ENCODE data around the gene CHCHD6. TPM values are rescaled to one million over a fixed set of nuclear protein-coding genes. Genes with fewer than 3 reads are reported as not detected.

CHCHD6 gene
- total and polyA plus RNA-seq, 2 donors (not counting 3 experiments of a cell fraction or from before 2014, with no cell fraction given), result 8.4 to 10.1 TPM

- no peak overlapping the region for H3K4me2 ChIP-seq (ENCODE audit: insufficient read depth, low read length)
These were observed 10.1 kb upstream of the CHCHD6 start for GRCh38 chr3:126693921-126694320.

GRCh38 chr3:126696701-126697267, 7.3 kb upstream of the CHCHD6 start:
- H3K27me3 ChIP-seq (ENCODE audit: control insufficient read depth in 2 of 2, insufficient read depth in 2 of 2, low read length in 2 of 2), result peaks cover 17 to 30% of the 10 kb centered on the region in 2 experiments
- no peaks in the 10 kb centered on the region for H3K79me2 ChIP-seq (ENCODE audit: control insufficient read depth, insufficient read depth, low read length)
- no peaks in the 10 kb centered on the region for H3K4me1 ChIP-seq (ENCODE audit: control insufficient read depth, extremely low read depth, insufficient read depth, low read length)
- H3K9me3 ChIP-seq (replicated peaks; ENCODE audit: control insufficient read depth, insufficient read depth, low read length), result no peaks in the 10 kb centered on the region
- dilution Hi-C loops (cut with MboI; ENCODE audit: extremely low pct_ligation_motif_present, low sequenced_read_pairs), result no loop called here
- H3K36me3 ChIP-seq (ENCODE audit: control insufficient read depth in 2 of 2, extremely low read depth in 1 of 2, insufficient read depth in 2 of 2, low read length in 2 of 2), result no peaks in the 10 kb centered on the region
- no peak overlapping the region for H3K27ac ChIP-seq (ENCODE audit: insufficient read depth, low read depth, low read length)
- ChIA-PET CTCF (interaction anchor here (1.1 kb wide), 1 partner anchor 22 kb away, joined by 4 read pairs; no protein-coding TSS in a partner anchor), POLR2A (no interaction called here)
- no TSS peak for BruUV-seq (replicated peaks)
- no peak for DNase-seq (ENCODE audit: low read depth, low spot score)
- intact Hi-C loops (cut with micrococcal nuclease), result no loop called here
- H3K9me1 ChIP-seq (replicated peaks; ENCODE audit: control insufficient read depth, extremely low read depth, insufficient read depth, low read length), result no peaks in the 10 kb centered on the region
- H3K4me3 ChIP-seq (replicated peaks in 1 of 3; ENCODE audit: insufficient read depth in 1 of 3, low read depth in 1 of 3, low read length in 3 of 3), result no peak overlapping the region
- no peak overlapping the region for H2AFZ ChIP-seq (ENCODE audit: low read depth, low read length)
- no peak for TF ChIP-seq JUN (IDR thresholded peaks at IDR 0.05; ENCODE audit: borderline replicate concordance, insufficient read depth, insufficient read length, low read depth)
- no peak for TF ChIP-seq FOS (IDR thresholded peaks at IDR 0.05; ENCODE audit: borderline replicate concordance, insufficient read depth, low read length)
- no peak for TF ChIP-seq EZH2 (IDR thresholded peaks at IDR 0.05; ENCODE audit: borderline replicate concordance, low read depth, low read length, severe bottlenecking)
- TF ChIP-seq MYC (IDR thresholded peaks at IDR 0.05; ENCODE audit: low read depth, low read length), result no peak
- no peak for TF ChIP-seq GATA2 (IDR thresholded peaks at IDR 0.05; ENCODE audit: insufficient read depth, insufficient read length, low read depth, low read length)
- TF ChIP-seq POLR2A (IDR thresholded peaks at IDR 0.05; ENCODE audit: low read depth, low read length), result no peak
- TF ChIP-seq CTCF (IDR thresholded peaks at IDR 0.05; ENCODE audit: extremely low read depth in 1 of 2, insufficient read depth in 1 of 2, low read depth in 1 of 2, low read length in 2 of 2), result no peak
- no peak overlapping the region for H3K4me2 ChIP-seq (ENCODE audit: insufficient read depth, low read length)
- FAIRE-seq, result no peak
- no peaks in the 10 kb centered on the region for H4K20me1 ChIP-seq (replicated peaks; ENCODE audit: control insufficient read depth, extremely low read depth, insufficient read depth, low read length)
- H3K9ac ChIP-seq (replicated peaks; ENCODE audit: extremely low read depth, insufficient read depth, low read length), result no peak overlapping the region

More at GRCh38 chr3:126693921-126694320, 10.1 kb upstream of the CHCHD6 start:
- no peaks in the 10 kb centered on the region for H4K20me1 ChIP-seq (replicated peaks; ENCODE audit: control insufficient read depth, extremely low read depth, insufficient read depth, low read length)
- H3K36me3 ChIP-seq (ENCODE audit: control insufficient read depth in 2 of 2, extremely low read depth in 1 of 2, insufficient read depth in 2 of 2, low read length in 2 of 2), result no peaks in the 10 kb centered on the region
- dilution Hi-C loops (cut with MboI; ENCODE audit: extremely low pct_ligation_motif_present, low sequenced_read_pairs) (no loop called here), intact Hi-C loops (cut with micrococcal nuclease) (no loop called here)
- H3K9ac ChIP-seq (replicated peaks; ENCODE audit: extremely low read depth, insufficient read depth, low read length), result no peak overlapping the region
- POLR2A ChIA-PET, result no interaction called here
- H3K4me1 ChIP-seq (ENCODE audit: control insufficient read depth, extremely low read depth, insufficient read depth, low read length), result no peaks in the 10 kb centered on the region
- TF ChIP-seq MAX (IDR thresholded peaks at IDR 0.05; ENCODE audit: insufficient read depth, insufficient read length), result no peak
- TF ChIP-seq GATA2 (IDR thresholded peaks at IDR 0.05; ENCODE audit: insufficient read depth, insufficient read length, low read depth, low read length), result no peak
- no peak for TF ChIP-seq POLR2AphosphoS5 (IDR thresholded peaks at IDR 0.05; ENCODE audit: insufficient read depth, low read depth, low read length)
- no peak for TF ChIP-seq EZH2 (IDR thresholded peaks at IDR 0.05; ENCODE audit: borderline replicate concordance, low read depth, low read length, severe bottlenecking)
- no peak for TF ChIP-seq JUN (IDR thresholded peaks at IDR 0.05; ENCODE audit: borderline replicate concordance, insufficient read depth, insufficient read length, low read depth)
- no peak for TF ChIP-seq MYC (IDR thresholded peaks at IDR 0.05; ENCODE audit: low read depth, low read length)
- TF ChIP-seq POLR2A (IDR thresholded peaks at IDR 0.05; ENCODE audit: low read depth, low read length), result no peak
- DNase-seq (ENCODE audit: low read depth, low spot score) (no peak), FAIRE-seq (no peak)
- H3K27me3 ChIP-seq (ENCODE audit: control insufficient read depth in 2 of 2, insufficient read depth in 2 of 2, low read length in 2 of 2), result peaks cover 12 to 21% of the 10 kb centered on the region in 2 experiments
- CTCF ChIA-PET, result no interaction called here
- no peaks in the 10 kb centered on the region for H3K9me3 ChIP-seq (replicated peaks; ENCODE audit: control insufficient read depth, insufficient read depth, low read length)
- H3K4me3 ChIP-seq (replicated peaks in 1 of 3; ENCODE audit: insufficient read depth in 1 of 3, low read depth in 1 of 3, low read length in 3 of 3), result no peak overlapping the region
- H3K27ac ChIP-seq (ENCODE audit: insufficient read depth, low read depth, low read length), result no peak overlapping the region
- H3K79me2 ChIP-seq (ENCODE audit: control insufficient read depth, insufficient read depth, low read length), result no peaks in the 10 kb centered on the region
- H2AFZ ChIP-seq (ENCODE audit: low read depth, low read length), result no peak overlapping the region
- H3K9me1 ChIP-seq (replicated peaks; ENCODE audit: control insufficient read depth, extremely low read depth, insufficient read depth, low read length), result no peaks in the 10 kb centered on the region
- BruUV-seq (replicated peaks), result no TSS peak

All from endothelial cell of umbilical vein (primary cell).